Measurements from ENCODE around the gene EMILIN1. TPM values are rescaled to one million over a fixed set of nuclear protein-coding genes. Genes with fewer than 3 reads are reported as not detected.

EMILIN1 gene
- total and polyA plus RNA-seq, 2 of the 8 experiments (the other 6 are each of a cell fraction or from before 2014, with no cell fraction given) = 1.9 to 3.0 TPM

- DNase-seq (ENCODE audit: low read depth in 1 of 2, low spot score in 2 of 2) = no peak
Observed at GRCh38 chr2:27049422-27050280, 28.8 kb upstream of the EMILIN1 start.

More at GRCh38 chr2:27049422-27050280, 28.8 kb upstream of the EMILIN1 start:
- Histone ChIP-seq H3K79me1 (ENCODE audit: low read depth, low read length) (no peaks in the 10 kb centered on the region), H2BK5ac (ENCODE audit: low read depth, low read length) (peak overlapping the region; percentile 40; the same call in 1 of the 2 replicates), H2AFZ (ENCODE audit: low read length) (peak overlapping the region; percentile 72; the same call in 1 of the 2 replicates), H3K14ac (ENCODE audit: insufficient read length) (no peak overlapping the region), H3K36me3 (ENCODE audit: control insufficient read depth in 2 of 4, insufficient read depth in 4 of 4, low read length in 3 of 4) (peaks cover 1 to 12% (median 8%) of the 10 kb centered on the region in 4 experiments; a peak in 6 of 8 replicates), H3K23me2 (ENCODE audit: low read depth, low read length) (peaks cover 13% of the 10 kb centered on the region), H3K27me3 (replicated peaks in 1 of 4; ENCODE audit: control insufficient read depth in 3 of 4, extremely low read depth in 1 of 4, insufficient read depth in 3 of 4, low read length in 3 of 4) (no peaks in the 10 kb centered on the region), H3K79me2 (ENCODE audit: control insufficient read depth in 1 of 2, insufficient read depth in 2 of 2, low read length in 2 of 2) (no peaks in the 10 kb centered on the region), H2BK20ac (ENCODE audit: low read length) (no peak overlapping the region), H3K4me1 (replicated peaks in 1 of 4; ENCODE audit: control insufficient read depth in 3 of 4, insufficient read depth in 4 of 4, low read length in 3 of 4) (no peaks in the 10 kb centered on the region; a peak in 4 of 7 replicates), H4K20me1 (replicated peaks in 1 of 2; ENCODE audit: control insufficient read depth in 1 of 2, insufficient read depth in 2 of 2, low read length in 2 of 2) (no peaks in the 10 kb centered on the region), H2AK5ac (ENCODE audit: low read depth, low read length) (no peak overlapping the region), H3K9me3 (ENCODE audit: insufficient read depth in 2 of 2, low read depth in 1 of 2, low read length in 1 of 2) (no peaks in the 10 kb centered on the region), H3K9ac (replicated peaks in 1 of 4; ENCODE audit: extremely low read depth in 1 of 4, low read depth in 3 of 4, low read length in 3 of 4) (peak overlapping the region; percentile 31 to 61 (median 41); a peak in 6 of 7 replicates), H2BK15ac (ENCODE audit: low read length) (no peak overlapping the region), H4K91ac (replicated peaks; ENCODE audit: insufficient read length, low read length) (peak overlapping the region; percentile 80), H2BK12ac (ENCODE audit: low read depth, low read length) (no peak overlapping the region), H3K4ac (replicated peaks; ENCODE audit: insufficient read length, low read depth, low read length) (peak overlapping the region; percentile 98), H4K5ac (ENCODE audit: insufficient read length, low read depth, low read length) (peak overlapping the region; percentile 70), H3K4me2 (ENCODE audit: insufficient read depth in 1 of 2, low read depth in 2 of 2, low read length in 2 of 2) (peak overlapping the region; percentile 66 to 72), H3K23ac (ENCODE audit: insufficient read length) (no peak overlapping the region), H2BK120ac (replicated peaks; ENCODE audit: low read depth, low read length) (peak overlapping the region; percentile 25), H3K27ac (ENCODE audit: low read depth, low read length) (peak overlapping the region; percentile 25; the same call in 1 of the 2 replicates), H3K56ac (replicated peaks; ENCODE audit: insufficient read length, low read depth, low read length) (peak overlapping the region; percentile 78), H4K8ac (ENCODE audit: extremely low read depth, insufficient read depth, low read length) (peak overlapping the region; percentile 75; the same call in 1 of the 2 replicates), H3K18ac (ENCODE audit: extremely low read depth, low read length) (peak overlapping the region; percentile 19), H3K4me3 (ENCODE audit: extremely low read depth in 1 of 4, insufficient read depth in 2 of 4, low read depth in 3 of 4, low read length in 4 of 4) (peak overlapping the region; percentile 80 to 88 (median 83))
- no peak for FAIRE-seq
- ChIA-PET POLR2A (ENCODE audit: partially characterized antibody) (interaction anchor here (0.6 to 19.3 kb wide), 22 partner anchors 11 to 315 kb away, joined by 3 to 441 read pairs (median 4); partner anchors contain the start of genes CENPA, OST4, PREB and TMEM214), CTCF (ENCODE audit: partially characterized antibody) (interaction anchor here (0.6 to 18.3 kb wide), 13 partner anchors 9 to 88 kb away, joined by 3 to 160 read pairs (median 4); partner anchors contain the start of genes EMILIN1, KHK and OST4)
- WGBS, 2 experiments (ENCODE audit: extremely low coverage in 1 of 2, insufficient coverage in 1 of 2, insufficient read length in 1 of 2, insufficient replicate concordance in 2 of 2, low coverage in 1 of 2, low lambda C conversion rate in 2 of 2, missing lambda C conversion rate in 1 of 2) = 25% methylated on average over 26 of the region's 52 CpGs; no CpG with 5 or more reads in 1 of the 2 experiments
- peak in 1 of 2 experiments; percentile 64; a peak in 1 of 4 replicates for TF ChIP-seq HDAC2 (IDR thresholded peaks at IDR 0.05; ENCODE audit: borderline replicate concordance in 1 of 2, low read depth in 2 of 2, low read length in 2 of 2)
- 0 out of 2 replicates have a peak, but pooled peaks have one; percentile 23 for TF ChIP-seq SUZ12 (IDR thresholded peaks at IDR 0.05; ENCODE audit: low read length)
- peak; percentile 6 for TF ChIP-seq RNF2 (IDR thresholded peaks at IDR 0.05; ENCODE audit: borderline replicate concordance, low read depth, low read length, missing control alignments, poor library complexity, severe bottlenecking)
- peak; percentile 91 for TF ChIP-seq KDM4A (IDR thresholded peaks at IDR 0.05; ENCODE audit: low read depth, low read length, severe bottlenecking)
- no peak for TF ChIP-seq CREB1 (IDR thresholded peaks at IDR 0.05)

Data from H1 (cell line).